ENCODE results near the gene BRI3. TPM values are rescaled to one million over a fixed set of nuclear protein-coding genes. Genes with fewer than 3 reads are reported as not detected.
A peak's percentile ranks its signal among the peaks of the same experiment; 100 is the strongest.

The BRI3 gene
- total RNA-seq, 2 donors from 2014 or later = 68.5 to 85.4 TPM

DNA sequence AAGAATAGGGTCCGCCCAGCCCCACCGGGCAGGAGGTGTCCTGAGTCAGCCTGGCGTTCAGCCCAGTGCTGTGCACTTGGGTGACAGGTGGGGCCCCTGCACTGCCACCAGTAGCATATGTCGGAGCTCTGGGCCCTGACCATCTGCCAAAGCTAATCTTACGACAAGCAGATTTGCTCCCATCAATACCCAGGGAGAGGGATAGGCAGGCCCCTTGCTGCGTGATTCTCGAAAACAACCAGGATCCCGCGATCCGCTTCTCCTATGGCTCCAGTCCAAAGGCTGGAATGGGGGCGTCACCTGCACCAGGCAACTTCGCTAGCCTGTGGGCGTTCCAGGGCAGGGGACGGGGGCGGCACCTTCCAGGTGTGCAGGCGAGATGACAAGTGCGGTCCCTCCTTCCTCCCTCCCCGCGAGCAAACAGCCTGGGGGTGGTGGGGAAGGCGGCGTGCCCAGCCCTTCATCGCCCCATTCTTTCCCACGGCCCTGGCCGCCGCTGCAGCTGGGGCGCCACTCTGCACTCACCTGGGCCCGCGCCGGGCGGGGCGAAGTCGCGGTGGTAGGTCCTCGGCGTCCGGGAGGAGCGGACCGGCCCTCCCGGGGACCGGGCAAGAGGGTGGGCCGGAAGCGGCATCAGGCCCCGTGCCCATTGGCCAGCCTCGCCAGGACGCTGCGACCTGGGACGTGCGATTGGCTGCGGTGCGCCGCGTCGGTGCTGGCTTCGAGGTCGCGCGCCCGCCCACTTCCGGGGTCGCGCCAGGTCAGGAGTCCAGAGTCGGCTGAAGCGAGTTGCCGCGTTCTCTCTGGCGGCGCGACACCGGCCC lies 29.7 kb upstream of the BRI3 start, which contains the start of gene TECPR1:
Gene TECPR1 (minus strand): TSS at position 632 of the 824 bp plus-strand sequence. CDS start 6,086 bp downstream, outside the sequence.
- Histone ChIP-seq H3K36me3 (no peaks in the 10 kb centered on the region), H3K9me3 (no peaks in the 10 kb centered on the region), H3K4me3 (peak within 1 kb of the TSS; percentile 74 to 89), H3K27ac (peak within 1 kb of the TSS; percentile 88), H3K27me3 (replicated peaks; ENCODE audit: insufficient read depth) (no peaks in the 10 kb centered on the region), H3K4me1 (replicated peaks) (peaks cover 11% of the 10 kb centered on the region)
- intact Hi-C loops (cut with DNase I) = loop anchor here (5.0 kb wide), 1 partner anchor 35 kb away; no protein-coding TSS in a partner anchor
- DNase-seq (ENCODE audit: low spot score) = peak; percentile 97
- WGBS = under 1% methylated on average over 50 of the region's 69 CpGs
- peak; percentile 60 for TF ChIP-seq POLR2A (IDR thresholded peaks at IDR 0.05)
- TF ChIP-seq POLR2AphosphoS5 (IDR thresholded peaks at IDR 0.05) = peak; percentile 88
- TF ChIP-seq, protein P1, sequence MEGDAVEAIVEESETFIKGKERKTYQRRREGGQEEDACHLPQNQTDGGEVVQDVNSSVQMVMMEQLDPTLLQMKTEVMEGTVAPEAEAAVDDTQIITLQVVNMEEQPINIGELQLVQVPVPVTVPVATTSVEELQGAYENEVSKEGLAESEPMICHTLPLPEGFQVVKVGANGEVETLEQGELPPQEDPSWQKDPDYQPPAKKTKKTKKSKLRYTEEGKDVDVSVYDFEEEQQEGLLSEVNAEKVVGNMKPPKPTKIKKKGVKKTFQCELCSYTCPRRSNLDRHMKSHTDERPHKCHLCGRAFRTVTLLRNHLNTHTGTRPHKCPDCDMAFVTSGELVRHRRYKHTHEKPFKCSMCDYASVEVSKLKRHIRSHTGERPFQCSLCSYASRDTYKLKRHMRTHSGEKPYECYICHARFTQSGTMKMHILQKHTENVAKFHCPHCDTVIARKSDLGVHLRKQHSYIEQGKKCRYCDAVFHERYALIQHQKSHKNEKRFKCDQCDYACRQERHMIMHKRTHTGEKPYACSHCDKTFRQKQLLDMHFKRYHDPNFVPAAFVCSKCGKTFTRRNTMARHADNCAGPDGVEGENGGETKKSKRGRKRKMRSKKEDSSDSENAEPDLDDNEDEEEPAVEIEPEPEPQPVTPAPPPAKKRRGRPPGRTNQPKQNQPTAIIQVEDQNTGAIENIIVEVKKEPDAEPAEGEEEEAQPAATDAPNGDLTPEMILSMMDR (IDR thresholded peaks at IDR 0.05) = no peak

DNA sequence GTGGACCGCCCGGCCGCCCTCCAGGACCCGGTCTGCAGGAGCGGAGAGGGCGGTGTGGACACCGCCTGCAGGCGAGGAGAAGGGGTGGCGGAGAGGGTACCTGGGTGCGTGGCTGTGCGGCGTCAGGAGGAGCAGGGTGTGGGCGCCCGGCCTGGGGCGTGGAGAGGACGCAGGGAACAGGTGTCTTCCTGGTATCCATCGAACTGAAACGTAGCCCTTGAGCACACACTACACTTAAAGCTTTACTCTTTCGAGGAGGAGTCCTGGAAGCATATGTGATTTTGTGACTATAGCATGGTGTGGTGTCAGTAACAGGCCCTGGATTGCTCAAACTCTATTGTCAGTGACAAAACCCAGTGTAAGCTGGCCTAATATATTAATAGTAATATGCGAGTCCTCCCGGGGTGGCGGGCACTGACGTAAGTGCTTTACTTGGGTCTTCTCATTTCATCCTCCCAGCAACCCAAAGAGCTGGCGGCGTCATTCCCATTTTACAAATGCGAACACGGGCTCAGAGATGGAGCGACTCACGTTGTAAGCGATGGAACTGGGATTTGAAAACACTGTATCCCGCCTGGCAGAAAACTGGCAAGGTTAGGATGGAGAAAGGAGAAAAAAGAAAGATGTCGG lies 28.9 kb upstream of the BRI3 start:
- 15% methylated on average over 32 of the region's 32 CpGs for WGBS
- Histone ChIP-seq H3K4me1 (replicated peaks) (peaks cover 11% of the 10 kb centered on the region), H3K27ac (peak overlapping the region; percentile 88), H3K9me3 (no peaks in the 10 kb centered on the region), H3K36me3 (no peaks in the 10 kb centered on the region), H3K4me3 (peak overlapping the region; percentile 74 to 89), H3K27me3 (replicated peaks; ENCODE audit: insufficient read depth) (no peaks in the 10 kb centered on the region)
- DNase-seq (ENCODE audit: low spot score) = no peak
- TF ChIP-seq, protein P1 (IDR thresholded peaks at IDR 0.05) = peak in 1 of 4 experiments; percentile 6
- TF ChIP-seq POLR2A (IDR thresholded peaks at IDR 0.05) = no peak
- TF ChIP-seq POLR2AphosphoS5 (IDR thresholded peaks at IDR 0.05) = no peak
- intact Hi-C loops (cut with DNase I) = loop anchor here (5.0 kb wide), 1 partner anchor 35 kb away; no protein-coding TSS in a partner anchor

DNA sequence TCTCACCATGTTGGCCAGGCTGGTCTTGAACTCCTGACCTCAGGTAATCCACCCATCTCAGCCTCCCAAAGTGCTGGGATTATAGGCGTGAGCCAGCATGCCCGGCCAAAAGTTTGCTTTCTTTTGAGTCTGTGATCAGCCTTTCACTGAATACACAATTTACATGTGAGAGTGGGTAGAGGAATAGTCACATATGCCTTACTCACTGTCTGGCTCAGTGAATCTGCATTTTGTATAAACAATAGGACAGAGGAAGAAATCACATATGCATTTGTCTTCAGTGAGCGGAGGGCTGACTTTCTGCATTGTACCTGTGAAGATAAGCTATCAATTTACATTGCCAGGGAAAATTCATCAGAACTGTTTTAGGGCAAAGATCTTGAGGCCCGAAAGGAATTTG lies 27.0 kb upstream of the BRI3 start:
- TF ChIP-seq POLR2AphosphoS5 (IDR thresholded peaks at IDR 0.05) = no peak
- TF ChIP-seq POLR2A (IDR thresholded peaks at IDR 0.05) = no peak
- TF ChIP-seq, protein P1 (IDR thresholded peaks at IDR 0.05) = no peak
- no peaks in the 10 kb centered on the region for H3K36me3 ChIP-seq
- no peak overlapping the region for H3K27ac ChIP-seq
- peaks cover 11% of the 10 kb centered on the region for H3K4me1 ChIP-seq (replicated peaks)
- no peaks in the 10 kb centered on the region for H3K27me3 ChIP-seq (replicated peaks; ENCODE audit: insufficient read depth)
- intact Hi-C loops (cut with DNase I) = loop anchor here (5.0 kb wide), 1 partner anchor 33 kb away; no protein-coding TSS in a partner anchor
- DNase-seq (ENCODE audit: low spot score) = no peak
- WGBS = 92% methylated on average over 4 of the region's 4 CpGs
- no peak overlapping the region for H3K4me3 ChIP-seq
- no peaks in the 10 kb centered on the region for H3K9me3 ChIP-seq

DNA sequence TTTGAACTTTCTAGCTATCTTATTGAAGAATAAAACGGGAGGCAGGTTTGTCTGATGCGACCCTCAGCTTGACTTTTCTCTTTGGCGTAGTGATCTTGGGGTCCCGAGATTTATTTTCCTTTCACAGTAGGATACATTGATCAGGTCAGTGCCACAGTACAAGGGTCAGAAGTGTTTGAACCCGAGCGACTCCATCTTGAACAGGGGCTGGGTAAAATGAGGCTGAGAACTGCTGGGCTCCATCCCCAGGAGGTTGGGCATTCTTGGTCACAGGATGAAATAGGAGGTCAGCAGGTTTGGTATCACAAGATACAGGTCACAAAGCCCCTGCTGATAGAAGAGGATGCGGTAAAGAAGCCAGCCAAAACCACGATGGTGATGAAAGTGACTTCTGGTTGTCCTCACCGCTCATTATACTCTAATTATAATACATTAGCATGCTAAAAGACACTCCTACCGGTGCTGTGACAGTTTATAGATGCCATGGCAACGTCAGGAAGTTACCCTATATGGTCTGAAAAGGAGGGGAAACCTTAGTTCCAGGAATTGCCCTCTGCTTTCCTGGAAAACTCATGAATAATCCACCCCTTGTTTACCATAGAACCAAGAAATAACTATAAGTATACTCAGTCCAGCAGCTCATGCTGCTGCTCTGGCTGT lies 26.4 kb upstream of the BRI3 start:
- TF ChIP-seq POLR2A (IDR thresholded peaks at IDR 0.05) (no peak), POLR2AphosphoS5 (IDR thresholded peaks at IDR 0.05) (no peak)
- TF ChIP-seq, protein P1 (IDR thresholded peaks at IDR 0.05) = no peak

More for the DNA sequence above, 26.4 kb upstream of the BRI3 start:
- H3K36me3 ChIP-seq = no peaks in the 10 kb centered on the region
- no peak overlapping the region for H3K27ac ChIP-seq
- no peaks in the 10 kb centered on the region for H3K27me3 ChIP-seq (replicated peaks; ENCODE audit: insufficient read depth)
- WGBS = 89% methylated on average over 11 of the region's 11 CpGs
- H3K4me3 ChIP-seq = no peak overlapping the region
- peaks cover 11% of the 10 kb centered on the region for H3K4me1 ChIP-seq (replicated peaks)
- intact Hi-C loops (cut with DNase I) = loop anchor here (5.0 kb wide), 1 partner anchor 32 kb away; no protein-coding TSS in a partner anchor
- no peak for DNase-seq (ENCODE audit: low spot score)
- no peaks in the 10 kb centered on the region for H3K9me3 ChIP-seq

Data from prostate gland (tissue), 2 donors.